ENCODE measurements around the gene PDIA2. TPM values are rescaled to one million over a fixed set of nuclear protein-coding genes. Genes with fewer than 3 reads are reported as not detected.
A peak's percentile ranks its signal among the peaks of the same experiment; 100 is the strongest.
"Not testable (repeated sequence)": the region's sequence is repeated elsewhere in the genome, so short reads cannot be mapped to it uniquely, and the experiment has no call there.

PDIA2 gene
- total RNA-seq, 1 experiment from 2014 or later = 0.71 TPM

- Histone ChIP-seq H3K79me2 (ENCODE audit: low read length) (no peaks in the 10 kb centered on the region), H4K20me1 (ENCODE audit: insufficient read depth, low read depth, low read length) (no peaks in the 10 kb centered on the region), H3K36me3 (ENCODE audit: insufficient read depth, low read length) (no peaks in the 10 kb centered on the region), H3K4me1 (ENCODE audit: low read length) (no peaks in the 10 kb centered on the region), H3K4me3 (ENCODE audit: low read length) (no peak overlapping the region), H3K4me2 (ENCODE audit: low read depth, low read length, poor library complexity, severe bottlenecking) (no peak overlapping the region), H2AFZ (ENCODE audit: low read length) (no peak overlapping the region), H3K27ac (ENCODE audit: low read length) (no peak overlapping the region), H3K9me2 (replicated peaks; ENCODE audit: insufficient read depth, low read length) (no peaks in the 10 kb centered on the region), H3K9ac (ENCODE audit: low read length) (no peak overlapping the region), H3K27me3 (ENCODE audit: low read length) (no peaks in the 10 kb centered on the region), H3K9me3 (ENCODE audit: low read length) (no peaks in the 10 kb centered on the region)
- DNase-seq = no peak
Observed at GRCh38 chr16:265711-266110, 17.3 kb upstream of the PDIA2 start.

GRCh38 chr16:266258-267164 lies 16.5 kb upstream of the PDIA2 start:
- Histone ChIP-seq H2AFZ (ENCODE audit: low read length) (no peak overlapping the region), H3K4me2 (ENCODE audit: low read depth, low read length, poor library complexity, severe bottlenecking) (no peak overlapping the region), H3K4me3 (ENCODE audit: low read length) (no peak overlapping the region), H3K4me1 (ENCODE audit: low read length) (no peaks in the 10 kb centered on the region), H3K27ac (ENCODE audit: low read length) (no peak overlapping the region), H3K27me3 (ENCODE audit: low read length) (no peaks in the 10 kb centered on the region), H3K9ac (ENCODE audit: low read length) (no peak overlapping the region), H3K9me2 (replicated peaks; ENCODE audit: insufficient read depth, low read length) (no peaks in the 10 kb centered on the region), H3K79me2 (ENCODE audit: low read length) (no peaks in the 10 kb centered on the region), H3K36me3 (ENCODE audit: insufficient read depth, low read length) (no peaks in the 10 kb centered on the region), H4K20me1 (ENCODE audit: insufficient read depth, low read depth, low read length) (no peaks in the 10 kb centered on the region), H3K9me3 (ENCODE audit: low read length) (no peaks in the 10 kb centered on the region)
- no peak for DNase-seq

- not testable (repeated sequence) for H3K27me3 ChIP-seq (ENCODE audit: low read length); H3K27ac ChIP-seq (ENCODE audit: low read length); H3K4me2 ChIP-seq (ENCODE audit: low read depth, low read length, poor library complexity, severe bottlenecking); H3K79me2 ChIP-seq (ENCODE audit: low read length); DNase-seq; H3K9me2 ChIP-seq (replicated peaks; ENCODE audit: insufficient read depth, low read length); H3K9ac ChIP-seq (ENCODE audit: low read length); H4K20me1 ChIP-seq (ENCODE audit: insufficient read depth, low read depth, low read length); H3K9me3 ChIP-seq (ENCODE audit: low read length); H2AFZ ChIP-seq (ENCODE audit: low read length); H3K4me3 ChIP-seq (ENCODE audit: low read length); H3K36me3 ChIP-seq (ENCODE audit: insufficient read depth, low read length); H3K4me1 ChIP-seq (ENCODE audit: low read length)
Observed at GRCh38 chr16:267562-267961, 15.4 kb upstream of the PDIA2 start.

GRCh38 chr16:268141-269053 lies 14.6 kb upstream of the PDIA2 start:
- H3K27ac ChIP-seq (ENCODE audit: low read length) = no peak overlapping the region
- H3K4me2 ChIP-seq (ENCODE audit: low read depth, low read length, poor library complexity, severe bottlenecking) = no peak overlapping the region
- no peaks in the 10 kb centered on the region for H3K9me3 ChIP-seq (ENCODE audit: low read length)
- H4K20me1 ChIP-seq (ENCODE audit: insufficient read depth, low read depth, low read length) = no peaks in the 10 kb centered on the region
- no peaks in the 10 kb centered on the region for H3K79me2 ChIP-seq (ENCODE audit: low read length)
- H3K4me1 ChIP-seq (ENCODE audit: low read length) = peaks cover 2% of the 10 kb centered on the region
- H3K9ac ChIP-seq (ENCODE audit: low read length) = no peak overlapping the region
- H3K27me3 ChIP-seq (ENCODE audit: low read length) = no peaks in the 10 kb centered on the region
- H3K4me3 ChIP-seq (ENCODE audit: low read length) = no peak overlapping the region
- H2AFZ ChIP-seq (ENCODE audit: low read length) = no peak overlapping the region
- H3K36me3 ChIP-seq (ENCODE audit: insufficient read depth, low read length) = no peaks in the 10 kb centered on the region
- H3K9me2 ChIP-seq (replicated peaks; ENCODE audit: insufficient read depth, low read length) = no peaks in the 10 kb centered on the region
- DNase-seq = no peak

- no peak overlapping the region for H3K4me2 ChIP-seq (ENCODE audit: low read depth, low read length, poor library complexity, severe bottlenecking)
- no peaks in the 10 kb centered on the region for H3K36me3 ChIP-seq (ENCODE audit: insufficient read depth, low read length)
- no peak overlapping the region for H3K9ac ChIP-seq (ENCODE audit: low read length)
- no peak overlapping the region for H3K4me3 ChIP-seq (ENCODE audit: low read length)
- H3K79me2 ChIP-seq (ENCODE audit: low read length) = no peaks in the 10 kb centered on the region
- DNase-seq = no peak
- H4K20me1 ChIP-seq (ENCODE audit: insufficient read depth, low read depth, low read length) = no peaks in the 10 kb centered on the region
- peaks cover 6% of the 10 kb centered on the region for H3K4me1 ChIP-seq (ENCODE audit: low read length)
- H3K27me3 ChIP-seq (ENCODE audit: low read length) = no peaks in the 10 kb centered on the region
- H2AFZ ChIP-seq (ENCODE audit: low read length) = no peak overlapping the region
- no peak overlapping the region for H3K27ac ChIP-seq (ENCODE audit: low read length)
- no peaks in the 10 kb centered on the region for H3K9me2 ChIP-seq (replicated peaks; ENCODE audit: insufficient read depth, low read length)
- no peaks in the 10 kb centered on the region for H3K9me3 ChIP-seq (ENCODE audit: low read length)
Observed at GRCh38 chr16:269061-269796, 13.7 kb upstream of the PDIA2 start.

GRCh38 chr16:270381-271255 lies 12.3 kb upstream of the PDIA2 start:
- H3K27me3 ChIP-seq (ENCODE audit: low read length) = no peaks in the 10 kb centered on the region
- H3K36me3 ChIP-seq (ENCODE audit: insufficient read depth, low read length) = no peaks in the 10 kb centered on the region
- H3K9me3 ChIP-seq (ENCODE audit: low read length) = no peaks in the 10 kb centered on the region
- H3K27ac ChIP-seq (ENCODE audit: low read length) = no peak overlapping the region
- H4K20me1 ChIP-seq (ENCODE audit: insufficient read depth, low read depth, low read length) = no peaks in the 10 kb centered on the region
- H3K4me3 ChIP-seq (ENCODE audit: low read length) = no peak overlapping the region
- no peak overlapping the region for H2AFZ ChIP-seq (ENCODE audit: low read length)
- no peak for DNase-seq
- no peak overlapping the region for H3K4me2 ChIP-seq (ENCODE audit: low read depth, low read length, poor library complexity, severe bottlenecking)
- H3K4me1 ChIP-seq (ENCODE audit: low read length) = peaks cover 6% of the 10 kb centered on the region
- H3K79me2 ChIP-seq (ENCODE audit: low read length) = no peaks in the 10 kb centered on the region
- no peaks in the 10 kb centered on the region for H3K9me2 ChIP-seq (replicated peaks; ENCODE audit: insufficient read depth, low read length)
- H3K9ac ChIP-seq (ENCODE audit: low read length) = no peak overlapping the region

- H3K4me1 ChIP-seq (ENCODE audit: low read length) = peaks cover 6% of the 10 kb centered on the region
Observed at GRCh38 chr16:272633-273546, 10.1 kb upstream of the PDIA2 start.

More at GRCh38 chr16:272633-273546, 10.1 kb upstream of the PDIA2 start:
- no peaks in the 10 kb centered on the region for H3K9me3 ChIP-seq (ENCODE audit: low read length)
- no peak for DNase-seq
- H2AFZ ChIP-seq (ENCODE audit: low read length) = no peak overlapping the region
- no peak overlapping the region for H3K27ac ChIP-seq (ENCODE audit: low read length)
- H3K4me3 ChIP-seq (ENCODE audit: low read length) = peak overlapping the region; percentile 44; the same call in 1 of the 2 replicates
- H3K9ac ChIP-seq (ENCODE audit: low read length) = no peak overlapping the region
- no peaks in the 10 kb centered on the region for H3K79me2 ChIP-seq (ENCODE audit: low read length)
- H3K9me2 ChIP-seq (replicated peaks; ENCODE audit: insufficient read depth, low read length) = no peaks in the 10 kb centered on the region
- H3K4me2 ChIP-seq (ENCODE audit: low read depth, low read length, poor library complexity, severe bottlenecking) = peak overlapping the region; percentile 60
- no peaks in the 10 kb centered on the region for H3K36me3 ChIP-seq (ENCODE audit: insufficient read depth, low read length)
- no peaks in the 10 kb centered on the region for H4K20me1 ChIP-seq (ENCODE audit: insufficient read depth, low read depth, low read length)
- no peaks in the 10 kb centered on the region for H3K27me3 ChIP-seq (ENCODE audit: low read length)

Data from Karpas-422 (cell line).